Esophagus squamous epithelium (tissue), 5 donors: ENCODE results near the gene ETV6. TPM values are rescaled to one million over a fixed set of nuclear protein-coding genes. Genes with fewer than 3 reads are reported as not detected.

Experiments used
- DNase-seq: peaks from one replicate; lab custom pipeline; 2025; lab: John Stamatoyannopoulos, UW
- H3K27ac ChIP-seq, 4 donors: fragments of 200-600 bp; sonication (generic); one replicate each; pipeline ENCODE4 v1.5.1; 2016 to 2019; ENCODE audit warnings: mild to moderate bottlenecking in 1 of 4
- H3K27me3 ChIP-seq, 4 donors: fragments of 200-600 bp; sonication (generic); 1 replicate in 3 of 4; 2 replicates in 1 of 4; pipeline versions ENCODE4 v1.5.1 to v1.6.0; 2017 to 2021; ENCODE audit warnings: antibody characterized with exemption in 1 of 4
- H3K36me3 ChIP-seq, 3 donors: fragments of 200-600 bp; sonication (generic); one replicate each; pipeline ENCODE4 v1.5.1; 2016 to 2019
- H3K4me1 ChIP-seq, 3 donors: fragments of 200-600 bp; sonication (generic); one replicate each; pipeline ENCODE4 v1.5.1; 2017 to 2019
- H3K4me3 ChIP-seq, 4 donors: fragments of 200-600 bp; sonication (generic); 1 replicate in 3 of 4; 2 replicates in 1 of 4; pipeline ENCODE4 v1.5.1; 2016 to 2019; ENCODE audit warnings: mild to moderate bottlenecking in 2 of 4, moderate library complexity in 1 of 4
- H3K9me3 ChIP-seq, 3 donors: fragments of 200-600 bp; sonication (generic); one replicate each; pipeline ENCODE4 v1.5.1; 2016 to 2019
- CTCF ChIP-seq, 6 experiments: fragments of 450-650 bp in 4 of 6; fragments of 200-600 bp in 2 of 6; sonication (generic) in 2 of 6; IDR thresholded peaks; one replicate each; pipeline ENCODE4 v1.5.1; 2016 to 2019; ENCODE audit warnings: antibody characterized with exemption in 6 of 6, mild to moderate bottlenecking in 4 of 6, moderate library complexity in 4 of 6
- POLR2A ChIP-seq, 4 donors: fragments of 450-650 bp; IDR thresholded peaks; one replicate each; pipeline ENCODE4 v1.6.1; 2017; ENCODE audit warnings: antibody characterized with exemption in 4 of 4, mild to moderate bottlenecking in 4 of 4, moderate library complexity in 3 of 4
- WGBS, 2 donors: methylation state at CpG; one replicate each; pipeline ENCODE4 v1.1.5; 2018; 5-methylcytosine and 5-hydroxymethylcytosine counted together
- intact Hi-C: fragments of 100-400 bp; cut with DNase I; formaldehyde crosslinking; loops from one replicate; pipeline ENCODE4 v1.15.0; 2022
- total RNA-seq, 4 donors: library from RNA; depleted of rRNA; stranded (reverse); fragments of >200 nt; gene quantifications; one replicate each; pipeline ENCODE4 v1.1.0, GENCODE V29; 2016
- donor health status: DM: yes; HTN: yes; CAD: no.

ETV6 gene
- total RNA-seq, 4 donors from 2014 or later: 11.3 to 17.3 (median 13.8) TPM

- no peaks in the 10 kb centered on the region for H3K27me3 ChIP-seq
- H3K4me1 ChIP-seq: peaks cover 0 to 8% (median 3%) of the 10 kb centered on the region in 3 donors
- no peaks in the 10 kb centered on the region for H3K9me3 ChIP-seq
- H3K27ac ChIP-seq: no peak overlapping the region
- H3K36me3 ChIP-seq: no peaks in the 10 kb centered on the region
- no peak overlapping the region for H3K4me3 ChIP-seq
- intact Hi-C loops: no loop called here
- TF ChIP-seq CTCF (IDR thresholded peaks at IDR 0.05) (no peak), POLR2A (IDR thresholded peaks at IDR 0.05) (no peak)
- DNase-seq: no peak
- 71 to 80% methylated on average over 5 to 8 of the region's 9 CpGs for WGBS, 2 donors
These were observed 252.4 kb downstream of the ETV6 start for GRCh38 chr12:11901701-11902524.

- no peak overlapping the region for H3K27ac ChIP-seq
- H3K27me3 ChIP-seq: no peaks in the 10 kb centered on the region
- intact Hi-C loops: no loop called here
- DNase-seq: no peak
- no peak overlapping the region for H3K4me3 ChIP-seq
- TF ChIP-seq POLR2A (IDR thresholded peaks at IDR 0.05) (no peak), CTCF (IDR thresholded peaks at IDR 0.05) (no peak)
- no peaks in the 10 kb centered on the region for H3K36me3 ChIP-seq
- 79 to 89% methylated on average over 4 of the region's 4 CpGs for WGBS, 2 donors
- peaks cover 0 to 8% (median 3%) of the 10 kb centered on the region in 3 donors for H3K4me1 ChIP-seq
- H3K9me3 ChIP-seq: no peaks in the 10 kb centered on the region
These were observed 253.0 kb downstream of the ETV6 start for GRCh38 chr12:11902525-11902875.

GRCh38 chr12:11904124-11904523 is 254.7 kb downstream of the ETV6 start:
- intact Hi-C loops: no loop called here
- no peak overlapping the region for H3K4me3 ChIP-seq
- H3K27me3 ChIP-seq: no peaks in the 10 kb centered on the region
- WGBS, 2 donors: 52 to 54% methylated on average over 3 of the region's 3 CpGs
- H3K27ac ChIP-seq: peak overlapping the region in 2 of 4 donors; percentile 35 to 43
- peaks cover 0 to 13% (median 0%) of the 10 kb centered on the region in 3 donors for H3K9me3 ChIP-seq
- peaks cover 0 to 8% (median 3%) of the 10 kb centered on the region in 3 donors for H3K4me1 ChIP-seq
- DNase-seq: no peak
- H3K36me3 ChIP-seq: no peaks in the 10 kb centered on the region
- TF ChIP-seq CTCF (IDR thresholded peaks at IDR 0.05) (no peak), POLR2A (IDR thresholded peaks at IDR 0.05) (no peak)

- H3K4me3 ChIP-seq: no peak overlapping the region
- peaks cover 0 to 14% (median 0%) of the 10 kb centered on the region in 3 donors for H3K9me3 ChIP-seq
- no peak for DNase-seq
- H3K27ac ChIP-seq: no peak overlapping the region
- H3K36me3 ChIP-seq: no peaks in the 10 kb centered on the region
- peaks cover 0 to 8% (median 3%) of the 10 kb centered on the region in 3 donors for H3K4me1 ChIP-seq
- no peaks in the 10 kb centered on the region for H3K27me3 ChIP-seq
- TF ChIP-seq POLR2A (IDR thresholded peaks at IDR 0.05) (no peak), CTCF (IDR thresholded peaks at IDR 0.05) (no peak)
- intact Hi-C loops: no loop called here
These were observed 256.1 kb downstream of the ETV6 start for GRCh38 chr12:11905534-11905933.

GRCh38 chr12:11906286-11906935 is 256.9 kb downstream of the ETV6 start:
- Histone ChIP-seq H3K36me3 (no peaks in the 10 kb centered on the region), H3K4me1 (peaks cover 0 to 8% (median 3%) of the 10 kb centered on the region in 3 donors), H3K27me3 (no peaks in the 10 kb centered on the region), H3K27ac (no peak overlapping the region), H3K4me3 (no peak overlapping the region), H3K9me3 (peaks cover 0 to 14% (median 0%) of the 10 kb centered on the region in 3 donors)
- no peak for DNase-seq
- WGBS, 2 donors: 84 to 86% methylated on average over 5 of the region's 5 CpGs
- intact Hi-C loops: no loop called here
- no peak for TF ChIP-seq CTCF (IDR thresholded peaks at IDR 0.05)
- TF ChIP-seq POLR2A (IDR thresholded peaks at IDR 0.05): no peak
